GM12801 (cell line): ENCODE data around the gene ST3GAL3.

Source experiments
- CTCF ChIP-seq: IDR thresholded peaks from one replicate; pipeline ENCODE4 v1.5.1; 2011; ENCODE audit warnings: control low read depth; ENCODE audit not compliant: insufficient read length; ENCODE audit errors: extremely low read depth

Gene ST3GAL3

GRCh38 chr1:43945674-43946235 lies 238.4 kb downstream of the ST3GAL3 start:
- TF ChIP-seq CTCF: no peak

- TF ChIP-seq CTCF: no peak
Observed at GRCh38 chr1:43946236-43947060, 239.1 kb downstream of the ST3GAL3 start, which contains the start of gene IPO13. TSS of gene IPO13 (plus strand) at chr1:43946950. CDS start at chr1:43947601, 651 bp downstream.

- no peak for TF ChIP-seq CTCF
Observed at GRCh38 chr1:43947061-43947873, 239.9 kb downstream of the ST3GAL3 start.

- no peak for TF ChIP-seq CTCF
Observed at GRCh38 chr1:43947874-43948437, 240.6 kb downstream of the ST3GAL3 start.

GRCh38 chr1:43949678-43950077 lies 242.3 kb downstream of the ST3GAL3 start:
- no peak for TF ChIP-seq CTCF

- no peak for TF ChIP-seq CTCF
Observed at GRCh38 chr1:43951021-43951985, 244.0 kb downstream of the ST3GAL3 start.
